Forelimb muscle (tissue), 1 donor: ENCODE measurements around the gene SMYD3. TPM values are rescaled to one million over a fixed set of nuclear protein-coding genes. Genes with fewer than 3 reads are reported as not detected.

ENCODE experiments used
- DNase-seq: peaks from one replicate; pipeline ENCODE4 v3.0.0-alpha.2; 2013; ENCODE audit warnings: low read depth
- polyA plus RNA-seq: library from polyadenylated mRNA; unstranded; fragments of 120-200 nt; gene quantifications from one replicate; pipeline ENCODE4 v1.2.1, GENCODE V29; 2013; ENCODE audit not compliant: insufficient read length

The SMYD3 gene
- polyA plus RNA-seq, 1 donor: 7.9 TPM

DNA sequence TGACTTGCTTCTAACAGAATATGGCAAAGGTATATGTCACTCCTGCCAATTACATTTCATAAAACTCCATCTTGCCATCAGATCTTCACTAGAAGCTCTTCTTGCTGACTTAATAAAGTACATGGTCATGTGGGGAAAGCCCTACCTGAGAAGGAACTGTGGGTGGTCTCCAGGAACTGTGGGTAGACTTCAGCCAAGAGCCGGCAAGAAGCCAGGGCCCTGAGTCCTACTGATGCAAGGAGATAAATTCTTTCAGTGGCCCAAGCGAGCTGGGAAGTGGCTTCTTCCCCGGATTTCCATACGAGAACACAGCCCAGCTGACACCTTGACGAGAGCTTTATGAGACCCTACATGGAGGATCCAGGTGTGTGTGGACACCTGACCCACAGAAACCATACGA lies 228.7 kb downstream of the SMYD3 start:
- DNase-seq: no peak

DNA sequence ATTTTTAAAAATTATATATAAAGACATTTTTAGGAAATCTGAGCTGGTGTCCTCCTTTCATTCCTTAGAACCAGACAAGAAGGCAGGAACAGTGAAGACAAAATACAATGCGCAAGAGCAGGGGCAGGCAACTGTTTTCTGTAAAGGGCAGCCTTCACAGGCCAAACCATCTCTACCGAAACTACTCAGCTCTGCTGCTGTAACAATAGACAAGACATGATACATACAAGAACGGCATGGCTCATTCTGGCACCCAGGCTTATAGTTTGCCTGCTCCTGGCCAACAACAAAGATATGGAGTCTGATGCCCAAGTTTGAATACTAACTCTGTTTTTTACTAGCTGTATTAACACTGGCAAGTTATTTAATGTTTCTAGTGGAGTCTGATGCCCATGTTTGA lies 232.0 kb downstream of the SMYD3 start:
- no peak for DNase-seq

DNA sequence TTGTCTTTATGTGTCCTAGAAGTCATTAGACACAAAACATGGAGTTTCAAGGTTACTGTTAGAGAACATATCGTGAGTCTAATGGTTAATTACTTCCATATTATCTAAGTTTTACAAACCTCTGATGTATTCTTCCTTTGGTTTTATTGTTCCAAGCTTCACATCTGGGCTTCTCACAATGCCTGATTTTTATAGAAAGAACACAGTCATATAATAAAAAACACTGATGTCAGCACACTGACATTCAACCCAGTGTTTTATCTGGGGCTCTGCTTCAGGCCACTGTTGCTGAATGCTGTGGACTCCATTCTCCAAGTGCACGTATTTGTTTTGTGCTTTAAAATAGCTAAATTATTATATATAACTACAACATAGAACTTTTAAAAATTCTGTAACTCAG lies 232.9 kb downstream of the SMYD3 start:
- peak; percentile 11 for DNase-seq

DNA sequence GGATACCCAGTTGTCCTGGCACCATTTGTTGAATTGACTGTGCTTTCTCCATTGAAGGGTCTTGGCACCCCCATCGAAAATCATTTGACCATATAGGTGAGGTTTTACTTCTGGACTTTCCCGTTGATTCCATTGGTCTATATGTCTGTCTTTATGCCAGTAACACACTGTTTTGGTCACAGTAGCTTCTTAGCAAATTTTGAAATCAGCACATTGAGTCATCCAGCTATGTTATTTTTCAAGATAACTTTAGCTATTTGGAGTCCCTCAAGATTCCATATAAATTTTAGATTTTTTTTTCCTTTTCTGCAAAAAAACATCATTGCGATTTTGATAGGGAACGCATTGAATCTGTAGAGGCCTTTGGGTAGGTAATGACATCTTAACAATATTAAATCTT lies 235.6 kb downstream of the SMYD3 start:
- no peak for DNase-seq

DNA sequence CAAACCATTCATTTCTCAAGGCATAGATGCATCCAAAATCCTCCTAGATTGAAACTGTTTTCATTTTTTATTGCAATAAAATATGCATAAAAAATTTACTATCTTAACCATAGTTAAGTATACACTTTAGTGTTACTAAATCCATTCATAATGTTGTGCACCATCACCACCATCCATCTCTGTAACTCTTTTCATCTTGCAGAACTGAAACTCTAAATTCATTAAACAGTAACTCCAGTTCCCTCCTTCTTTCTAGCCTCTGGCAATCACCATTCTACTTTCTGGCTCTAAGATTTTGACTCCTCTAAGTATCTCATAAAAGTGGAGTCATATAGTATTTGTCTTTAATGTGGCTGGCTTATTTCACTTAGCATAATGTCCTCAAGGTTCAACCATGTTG lies 236.8 kb downstream of the SMYD3 start:
- no peak for DNase-seq

DNA sequence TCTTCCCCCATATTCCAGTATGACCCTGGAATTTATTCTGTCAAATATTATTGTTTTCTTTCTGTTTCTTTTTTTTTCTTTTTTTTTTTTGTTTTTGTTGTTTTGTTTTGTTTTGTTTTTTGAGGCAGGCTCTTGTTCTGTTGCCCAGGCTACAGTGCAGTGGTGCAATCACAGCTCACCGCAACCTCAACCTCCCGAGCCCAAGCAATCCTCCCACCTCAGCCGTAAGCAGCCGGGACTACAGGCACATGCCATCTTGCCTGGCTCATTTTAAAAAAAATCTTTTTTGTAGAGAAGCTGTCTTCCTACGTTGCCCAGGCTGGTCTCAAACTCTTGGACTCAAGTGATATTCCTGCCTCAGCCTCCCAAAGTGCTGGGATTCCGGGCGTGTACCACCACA lies 237.6 kb downstream of the SMYD3 start:
- no peak for DNase-seq

DNA sequence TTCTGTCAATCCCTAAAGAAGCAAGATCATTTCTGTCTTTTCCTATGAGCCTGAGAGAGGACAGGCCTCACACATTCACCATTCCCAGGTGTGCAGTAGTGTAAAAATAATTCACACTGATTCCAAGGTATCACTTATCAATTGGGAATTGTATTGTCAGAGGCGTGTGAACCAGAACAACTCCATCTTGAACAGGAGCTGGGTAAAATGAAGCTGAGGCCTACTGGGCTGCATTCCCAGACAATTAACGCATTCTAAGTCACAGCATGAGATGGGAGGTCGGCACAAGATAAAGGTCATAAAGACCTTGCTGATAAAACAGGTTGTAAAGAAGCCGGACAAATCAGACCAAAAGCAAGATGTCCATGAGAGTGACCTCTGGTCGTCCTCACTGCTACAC lies 239.2 kb downstream of the SMYD3 start:
- DNase-seq: no peak

DNA sequence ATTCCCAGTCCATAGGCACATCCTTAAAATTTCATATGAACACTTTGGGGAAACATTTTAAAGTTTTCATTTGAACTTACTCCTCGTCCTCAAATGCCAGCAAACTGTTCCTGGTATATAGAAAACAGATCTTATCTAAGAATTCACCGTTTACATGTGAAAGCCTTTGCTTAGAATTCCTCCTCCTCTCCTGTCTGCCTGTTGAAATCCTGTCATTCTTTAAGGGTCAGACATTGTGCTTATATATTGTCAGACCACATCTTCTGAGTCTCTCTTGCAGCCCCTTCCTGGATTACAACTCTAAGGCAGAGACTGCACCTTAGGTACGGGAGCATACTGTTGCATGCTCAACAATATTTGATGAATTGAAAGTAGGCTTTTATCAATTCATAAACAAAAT lies 239.7 kb downstream of the SMYD3 start:
- DNase-seq: no peak

DNA sequence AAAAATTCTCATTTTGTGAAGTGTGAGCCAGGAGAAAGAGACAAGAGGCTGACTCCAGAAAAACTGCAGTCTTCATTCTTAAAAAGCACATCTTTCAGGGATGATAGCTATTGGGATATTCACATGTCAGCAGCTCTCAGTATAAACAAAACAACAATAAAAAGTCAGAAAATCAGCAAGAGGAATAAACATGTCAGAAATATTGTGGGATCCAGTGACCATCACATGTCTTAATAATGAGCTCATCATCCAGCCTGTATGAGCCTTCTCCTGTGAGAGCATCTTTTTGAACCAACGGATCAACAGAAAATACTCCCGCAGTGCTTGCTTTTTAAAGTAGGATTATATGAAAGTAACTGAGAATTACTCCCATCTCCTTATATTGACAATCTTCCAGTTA lies 241.6 kb downstream of the SMYD3 start:
- no peak for DNase-seq

DNA sequence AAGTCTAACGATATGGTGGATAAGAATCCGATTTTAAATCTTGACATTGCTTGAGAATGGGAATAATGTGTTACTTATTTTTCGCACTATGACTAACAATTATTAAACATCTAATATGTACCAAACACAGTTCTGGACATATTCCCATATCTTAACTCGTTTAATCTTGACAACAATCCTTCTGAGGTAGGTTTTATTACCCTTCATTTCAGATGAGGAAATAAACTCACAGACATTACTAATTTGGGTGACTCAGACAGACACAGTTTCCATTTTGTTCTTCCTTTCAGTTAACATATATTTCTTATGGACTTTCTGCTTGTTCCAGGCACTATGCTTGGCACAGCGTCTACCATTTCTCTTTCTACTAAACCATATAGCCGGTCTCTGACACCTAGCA lies 244.8 kb downstream of the SMYD3 start:
- DNase-seq: no peak

DNA sequence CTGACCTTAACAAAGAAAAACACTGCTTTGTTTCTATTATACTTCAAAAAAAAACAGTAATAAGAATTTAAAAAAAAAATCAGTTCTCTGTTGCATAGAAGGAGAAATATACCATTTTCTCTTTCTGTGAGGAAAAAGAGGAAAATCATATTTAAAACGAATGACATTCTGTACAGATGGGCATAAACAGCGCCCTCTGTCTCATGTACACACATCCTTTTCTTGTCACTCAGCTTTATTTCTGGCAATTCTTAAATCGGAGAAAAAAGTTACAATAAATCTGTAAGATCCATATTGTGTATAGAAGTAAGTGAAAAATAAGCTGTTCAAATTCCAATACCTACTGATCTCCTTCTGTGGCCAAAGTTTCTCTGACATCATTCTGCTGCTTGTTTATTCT lies 245.4 kb downstream of the SMYD3 start:
- DNase-seq: no peak

DNA sequence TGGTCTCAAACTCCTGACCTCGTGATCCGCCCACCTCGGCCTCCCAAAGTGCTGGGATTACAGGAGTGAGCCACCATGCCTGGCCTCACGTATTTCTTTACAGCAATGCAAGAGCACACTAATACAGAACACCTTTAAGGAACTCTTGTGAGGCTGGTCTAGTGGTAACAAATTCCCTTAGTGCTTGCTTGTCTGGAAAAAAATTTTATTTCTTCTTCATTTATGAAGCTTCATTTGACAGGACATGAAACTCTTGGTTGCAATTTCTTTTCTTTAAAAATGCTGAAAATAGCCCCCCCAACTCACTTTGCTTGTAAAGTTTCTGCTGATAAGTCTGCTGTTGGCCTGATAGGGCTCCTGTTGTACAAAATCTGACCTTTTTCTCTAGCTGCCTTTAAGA lies 248.8 kb downstream of the SMYD3 start:
- no peak for DNase-seq

DNA sequence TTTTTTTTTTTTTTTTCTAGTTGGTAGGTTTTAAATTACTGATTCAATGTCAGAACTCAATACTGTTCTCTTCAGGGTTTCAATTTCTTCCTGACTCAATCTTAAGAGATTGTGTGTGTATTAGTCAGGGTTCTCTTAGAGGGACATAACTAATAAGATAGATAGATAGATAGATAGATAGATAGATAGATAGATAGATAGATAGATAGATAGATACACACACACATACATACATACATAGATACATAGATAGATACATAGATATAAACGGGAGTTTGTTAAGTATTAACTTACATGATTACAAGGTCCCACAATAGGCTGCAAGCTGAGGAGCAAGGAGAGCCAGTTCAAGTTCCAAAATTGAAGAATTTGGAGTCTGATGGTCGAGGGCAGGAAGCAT lies 251.3 kb downstream of the SMYD3 start:
- DNase-seq: no peak

DNA sequence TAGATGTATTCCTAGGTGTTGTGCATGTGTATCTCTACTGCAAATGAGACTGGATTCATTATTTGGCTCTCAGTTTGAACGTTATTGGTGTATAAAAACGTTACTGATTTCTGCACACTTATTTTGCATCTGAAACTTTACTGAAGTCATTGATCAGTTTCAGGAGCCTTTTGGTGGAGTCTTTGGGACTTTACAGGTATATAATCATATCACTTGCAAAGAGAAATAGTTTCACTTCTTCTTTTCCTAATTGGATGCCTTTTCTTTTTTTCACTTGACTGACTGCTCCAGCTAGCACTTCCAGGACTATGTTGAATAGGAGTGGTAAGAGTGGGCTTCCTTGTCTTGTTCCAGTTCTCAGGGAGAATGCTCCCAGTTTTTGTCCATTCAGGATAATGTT lies 252.2 kb downstream of the SMYD3 start:
- no peak for DNase-seq

DNA sequence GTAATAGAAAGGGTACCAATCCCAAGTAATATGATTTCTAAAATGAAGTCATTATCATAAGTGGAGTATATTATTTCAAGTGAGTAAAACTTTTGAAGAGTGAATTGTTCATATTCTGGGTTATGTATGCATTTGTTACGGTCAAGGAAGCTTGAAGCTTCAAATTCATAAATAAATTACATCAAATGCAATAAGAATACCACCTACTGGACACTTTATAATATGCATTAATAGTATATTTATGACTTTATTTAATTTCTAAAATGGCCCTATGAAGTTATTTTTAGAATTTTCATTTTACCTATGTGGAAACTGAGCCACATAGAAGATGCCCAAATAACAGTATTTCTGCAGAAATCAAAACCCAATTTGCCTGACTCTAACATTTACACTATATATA lies 260.6 kb downstream of the SMYD3 start:
- DNase-seq: no peak

DNA sequence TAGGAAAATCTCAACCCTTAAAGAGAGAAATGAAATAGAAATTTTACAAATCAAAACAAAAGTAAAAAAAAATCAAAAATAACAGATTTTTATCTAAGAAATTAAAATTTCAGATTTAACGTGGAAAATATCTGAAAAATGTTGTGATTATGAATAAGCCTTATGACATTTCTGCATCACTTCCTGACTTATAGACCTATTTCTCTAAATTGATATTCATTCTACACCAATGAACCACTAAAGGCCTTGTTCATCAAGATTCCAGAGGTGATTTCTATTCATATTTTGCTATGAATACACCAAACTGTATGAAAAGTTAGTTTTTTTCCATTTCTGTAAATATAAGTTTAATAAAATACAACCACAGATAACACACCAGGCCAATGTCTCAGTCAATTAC lies 261.5 kb downstream of the SMYD3 start:
- no peak for DNase-seq

DNA sequence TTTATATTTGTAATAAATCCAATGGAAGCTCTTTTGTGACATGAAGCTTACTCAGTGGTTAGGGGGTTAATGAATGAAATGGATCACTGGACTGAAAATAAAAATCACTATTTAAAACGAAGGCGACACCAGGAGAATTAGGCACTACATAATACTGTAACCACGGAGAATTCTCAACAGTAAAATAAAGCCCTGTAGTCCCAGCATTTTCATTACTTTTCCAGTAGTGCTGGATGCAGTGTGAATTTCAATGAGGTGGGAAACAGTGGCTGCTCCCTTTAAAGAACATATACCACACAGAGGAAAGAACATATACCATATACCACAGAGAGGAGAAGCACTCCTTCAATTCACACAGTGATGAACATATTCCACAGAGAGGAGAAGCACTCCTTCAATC lies 275.0 kb downstream of the SMYD3 start:
- no peak for DNase-seq

DNA sequence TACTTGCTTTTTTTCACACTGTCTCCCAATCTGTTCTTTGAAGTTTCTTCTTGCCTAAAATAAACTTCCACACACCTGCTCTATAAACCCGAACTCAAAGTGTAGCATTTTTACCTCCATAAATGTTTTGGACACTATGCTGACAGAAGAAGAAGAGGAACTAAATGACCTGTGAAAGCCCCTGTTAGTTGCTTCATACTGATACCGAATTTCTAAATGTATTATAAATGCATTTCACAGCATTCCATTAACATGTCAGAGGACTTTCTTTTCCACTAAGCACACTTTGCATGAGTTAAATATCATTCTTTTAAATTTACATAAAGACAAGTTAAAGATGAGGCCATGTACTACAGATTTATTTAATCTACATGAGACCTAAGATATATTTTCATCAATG lies 281.0 kb downstream of the SMYD3 start:
- no peak for DNase-seq

DNA sequence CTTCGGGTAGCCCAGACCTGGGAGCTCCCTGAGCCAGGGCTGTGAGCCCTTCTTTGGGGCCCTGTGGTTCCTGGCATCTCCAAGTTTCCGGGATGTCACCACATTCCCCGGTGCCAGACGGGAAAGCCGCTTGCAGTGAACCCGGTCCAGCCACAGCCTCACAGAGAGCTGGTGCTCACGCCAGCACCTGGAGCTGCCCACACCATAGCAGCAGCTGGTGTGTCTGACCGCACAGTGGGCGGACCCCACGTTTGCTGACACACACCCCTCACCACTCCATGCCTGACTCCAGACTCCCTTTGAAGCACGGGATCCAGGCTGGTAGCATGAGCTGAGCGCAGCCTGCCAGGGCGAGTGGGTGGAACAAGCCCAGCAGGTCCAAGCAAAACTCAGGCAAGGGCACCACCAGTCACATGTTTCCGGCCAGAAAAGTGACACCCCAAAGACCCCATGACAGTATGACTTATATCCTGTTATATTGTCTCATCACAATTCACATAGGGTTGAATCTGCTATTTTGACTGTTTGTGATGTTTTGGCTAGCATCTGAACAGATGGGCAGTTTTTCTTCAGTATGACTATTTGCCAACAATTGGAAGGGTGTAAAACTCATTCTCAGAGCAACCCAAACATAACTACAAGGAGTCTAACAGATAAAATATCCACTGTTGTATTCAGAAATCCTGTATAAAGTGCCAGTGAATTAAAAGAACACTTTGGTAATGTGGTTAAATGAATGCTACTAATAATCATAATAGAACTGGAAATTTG lies 285.4 kb downstream of the SMYD3 start:
- DNase-seq: no peak

DNA sequence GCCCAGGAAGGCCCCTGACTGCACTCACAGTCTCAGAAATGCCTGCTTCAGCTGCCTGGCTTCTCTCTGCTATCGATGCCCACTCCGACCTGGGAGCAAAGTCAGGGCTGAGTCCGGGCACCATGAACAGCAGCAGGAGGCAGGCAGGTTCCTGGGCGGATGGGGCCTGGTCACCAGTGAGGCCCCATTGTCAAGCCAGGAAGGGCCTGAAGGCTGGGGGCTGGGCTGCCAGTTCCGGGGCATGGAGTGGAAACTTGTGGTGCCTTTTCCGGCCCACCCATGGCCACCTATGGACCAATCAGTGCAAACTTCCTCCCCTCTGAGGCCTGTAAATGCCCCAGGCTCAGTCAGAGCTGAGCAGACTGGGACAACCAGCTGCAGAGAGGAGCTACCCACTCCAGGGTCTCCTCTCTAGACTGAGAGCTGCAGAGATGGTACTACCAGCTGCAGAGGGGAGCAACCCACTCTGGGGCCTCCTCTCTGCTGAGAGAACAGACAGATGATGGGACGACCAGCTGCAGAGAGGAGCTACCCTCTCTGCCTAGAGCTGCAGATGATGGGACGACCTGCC lies 286.5 kb downstream of the SMYD3 start:
- no peak for DNase-seq

DNA sequence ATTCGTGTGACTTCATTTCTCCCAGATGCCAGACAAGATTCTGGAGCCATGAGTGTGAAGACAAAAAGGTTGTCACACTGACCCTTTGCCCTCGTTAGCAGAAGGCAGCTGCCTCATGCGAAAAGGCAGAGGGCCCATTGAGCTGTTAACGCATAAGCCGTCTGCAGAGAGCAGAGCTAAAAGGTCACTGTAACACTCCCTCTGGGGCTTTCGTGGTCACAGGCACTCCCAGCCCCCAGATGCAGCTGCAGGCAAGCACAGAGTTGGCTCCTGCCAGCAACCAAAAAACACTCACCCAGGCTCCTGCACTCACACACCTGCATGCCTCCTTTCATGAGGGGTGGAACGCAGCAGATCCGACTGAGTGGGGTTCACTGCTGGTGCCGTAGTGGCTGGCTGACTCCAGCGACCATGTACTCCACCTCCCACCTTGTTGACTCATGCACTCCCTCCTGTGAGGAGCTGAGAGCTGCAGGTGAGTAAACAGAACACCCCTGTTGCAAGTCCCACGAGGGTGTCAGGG lies 287.5 kb downstream of the SMYD3 start:
- DNase-seq: no peak

DNA sequence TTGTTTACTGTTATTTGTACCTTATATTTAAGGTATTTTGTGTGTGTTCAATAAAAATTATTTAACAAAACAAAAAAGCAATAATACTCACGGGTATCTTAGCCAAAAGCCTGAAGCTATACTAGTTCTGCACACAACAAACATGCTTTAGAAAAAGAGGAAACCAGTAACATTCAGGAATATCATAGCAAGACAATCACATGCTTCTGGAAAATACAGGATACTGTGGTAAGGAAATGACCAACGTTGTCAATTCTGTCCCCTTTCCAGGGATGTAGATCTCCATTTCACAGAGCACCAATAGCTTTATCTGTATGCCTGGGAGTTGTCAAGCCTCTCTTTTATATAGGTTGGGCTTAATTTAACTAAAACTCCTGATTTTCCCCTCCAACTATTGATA lies 288.4 kb downstream of the SMYD3 start:
- no peak for DNase-seq

DNA sequence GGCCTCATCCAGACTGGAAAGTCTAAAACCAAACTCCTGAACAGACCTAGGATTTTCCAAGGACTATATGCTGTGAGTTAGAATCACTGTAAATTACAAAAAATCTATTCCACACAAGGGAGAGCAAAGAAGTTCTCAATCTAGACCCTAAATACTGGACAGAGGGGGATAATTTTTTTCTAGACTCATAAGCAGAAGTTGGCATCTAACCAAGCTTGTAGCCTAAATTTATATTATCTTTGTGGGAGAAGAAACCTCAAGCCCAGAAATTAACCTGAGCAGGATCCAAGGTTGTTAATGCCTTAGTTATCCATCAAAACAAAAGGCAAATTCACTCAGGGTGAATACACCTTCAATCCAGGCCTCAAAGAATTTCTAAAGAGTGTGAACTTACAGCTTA lies 290.2 kb downstream of the SMYD3 start:
- no peak for DNase-seq

DNA sequence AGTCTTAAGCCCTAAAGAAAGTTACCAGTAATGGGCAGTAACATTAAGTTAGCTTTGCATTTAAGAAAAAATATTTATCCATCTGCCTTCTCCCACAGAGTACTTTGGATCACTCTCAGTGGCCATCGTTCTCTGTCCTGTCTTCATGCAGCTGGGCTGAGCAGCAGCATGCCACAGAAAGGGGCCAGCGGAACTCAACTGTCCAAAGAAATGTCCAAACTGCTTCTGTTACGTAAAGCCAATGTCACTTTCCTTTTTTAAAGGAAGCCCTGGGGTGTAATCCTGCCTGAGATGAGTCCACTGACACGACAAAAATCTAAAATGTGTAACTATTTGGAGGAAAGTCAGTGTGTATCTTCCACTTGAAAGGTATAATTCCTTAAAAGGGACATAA lies 291.6 kb downstream of the SMYD3 start:
- DNase-seq: no peak
